PFSK-1 (cell line): ENCODE results near the gene ASCL1.

Source experiments
- POLR2AphosphoS5 ChIP-seq: IDR thresholded peaks from 2 replicates; pipeline ENCODE4 v1.6.1; 2012; ENCODE audit warnings: low read depth, mild to moderate bottlenecking, control low read depth, low read length, moderate library complexity
- SIN3A ChIP-seq: IDR thresholded peaks from 2 replicates; pipeline ENCODE4 v1.6.1; 2012; ENCODE audit warnings: mild to moderate bottlenecking, low read length, moderate library complexity, borderline replicate concordance; ENCODE audit not compliant: insufficient read depth
- TAF1 ChIP-seq: IDR thresholded peaks from 2 replicates; pipeline ENCODE4 v1.6.1; 2012; ENCODE audit warnings: low read length, control low read depth, borderline replicate concordance; ENCODE audit not compliant: insufficient read depth

DNA sequence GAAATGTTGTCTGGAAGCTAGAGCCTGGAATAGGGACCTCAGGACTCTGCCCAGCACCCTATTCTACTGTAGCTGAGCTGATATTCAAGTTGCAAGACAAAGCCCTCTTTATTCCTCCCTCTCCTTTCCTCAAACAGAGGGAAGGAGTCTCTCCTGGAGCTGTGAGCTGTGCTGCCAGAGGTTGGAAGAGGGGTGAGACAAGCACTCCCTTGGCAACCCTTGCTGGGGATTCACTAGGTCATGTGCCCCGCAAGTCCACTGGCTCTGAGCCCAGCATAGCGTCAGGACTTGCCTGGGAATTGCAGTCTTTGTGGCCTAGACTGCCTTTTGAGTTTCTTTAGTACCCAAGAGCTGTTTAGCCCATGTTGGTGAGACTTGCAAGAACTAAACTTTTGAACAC is 11.4 kb upstream of the ASCL1 start:
- TF ChIP-seq TAF1 (no peak), POLR2AphosphoS5 (no peak), SIN3A (no peak)
